Endothelial cell (in vitro differentiated cells): ENCODE data around the gene SLC22A12. TPM values are rescaled to one million over a fixed set of nuclear protein-coding genes. Genes with fewer than 3 reads are reported as not detected.

Experiments
- DNase-seq: peaks from one replicate; pipeline ENCODE4 v3.0.0; 2021; ENCODE audit warnings: low spot score
- H3K27ac Mint-ChIP-seq: one replicate; pipeline ENCODE4 v1.8.0; 2021; ENCODE audit warnings: mixed read lengths, inconsistent platforms; ENCODE audit not compliant: unreplicated experiment
- H3K27me3 Mint-ChIP-seq: one replicate; pipeline ENCODE4 v1.8.0; 2021; ENCODE audit warnings: mild to moderate bottlenecking, moderate library complexity, mixed read lengths, inconsistent platforms; ENCODE audit not compliant: unreplicated experiment
- H3K36me3 Mint-ChIP-seq: one replicate; pipeline ENCODE4 v1.8.0; 2021; ENCODE audit warnings: mild to moderate bottlenecking, low read depth, mixed read lengths, inconsistent platforms; ENCODE audit not compliant: unreplicated experiment
- H3K4me1 Mint-ChIP-seq: one replicate; pipeline ENCODE4 v1.8.0; 2021; ENCODE audit warnings: mild to moderate bottlenecking, mixed read lengths, inconsistent platforms; ENCODE audit not compliant: unreplicated experiment
- H3K4me3 Mint-ChIP-seq: one replicate; pipeline ENCODE4 v1.8.0; 2021; ENCODE audit warnings: mild to moderate bottlenecking, mixed read lengths, inconsistent platforms; ENCODE audit not compliant: unreplicated experiment
- H3K9me3 Mint-ChIP-seq: one replicate; pipeline ENCODE4 v1.8.0; 2021; ENCODE audit warnings: mixed read lengths, inconsistent platforms; ENCODE audit not compliant: unreplicated experiment
- total RNA-seq: library from RNA; stranded (reverse); fragmentation: NEBNext Ultra II Directional; extraction: Animal tissue kit (Norgen Biotek cat#: 25700); gene quantifications from one replicate; pipeline ENCODE4 v1.2.1, GENCODE V29; 2021; ENCODE audit not compliant: unreplicated experiment
- TF ChIP-seq, protein P1 (sequence below): fragments of 200-600 bp; sonication (generic); IDR thresholded peaks from one replicate; pipeline ENCODE4 v1.5.0; 2021; ENCODE audit warnings: antibody characterized with exemption; ENCODE audit not compliant: unreplicated experiment

SLC22A12 gene
- total RNA-seq, 1 donor from 2014 or later: not detected

DNA sequence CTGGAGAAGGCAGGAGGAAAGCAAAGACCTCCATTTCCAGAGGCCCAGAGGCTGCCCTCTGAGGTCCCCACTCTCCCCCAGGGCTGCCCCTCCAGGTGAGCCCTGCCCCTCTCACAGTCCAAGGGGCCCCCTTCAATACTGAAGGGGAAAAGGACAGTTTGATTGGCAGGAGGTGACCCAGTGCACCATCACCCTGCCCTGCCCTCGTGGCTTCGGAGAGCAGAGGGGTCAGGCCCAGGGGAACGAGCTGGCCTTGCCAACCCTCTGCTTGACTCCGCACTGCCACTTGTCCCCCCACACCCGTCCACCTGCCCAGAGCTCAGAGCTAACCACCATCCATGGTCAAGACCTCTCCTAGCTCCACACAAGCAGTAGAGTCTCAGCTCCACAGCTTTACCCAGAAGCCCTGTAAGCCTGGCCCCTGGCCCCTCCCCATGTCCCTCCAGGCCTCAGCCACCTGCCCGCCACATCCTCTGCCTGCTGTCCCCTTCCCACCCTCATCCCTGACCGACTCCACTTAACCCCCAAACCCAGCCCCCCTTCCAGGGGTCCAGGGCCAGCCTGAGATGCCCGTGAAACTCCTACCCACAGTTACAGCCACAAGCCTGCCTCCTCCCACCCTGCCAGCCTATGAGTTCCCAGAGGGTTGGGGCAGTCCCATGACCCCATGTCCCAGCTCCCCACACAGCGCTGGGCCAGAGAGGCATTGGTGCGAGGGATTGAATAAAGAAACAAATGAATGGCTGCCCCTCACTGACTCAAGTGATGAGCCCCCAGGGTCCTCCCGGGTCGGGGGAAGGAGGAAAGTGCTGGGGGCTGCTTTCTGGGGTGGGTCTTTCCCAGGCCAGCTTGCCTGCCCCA is 10.8 kb downstream of the SLC22A12 start:
- no peaks in the 10 kb centered on the region for H3K9me3 Mint-ChIP-seq
- H3K27me3 Mint-ChIP-seq: peaks cover 4% of the 10 kb centered on the region
- peaks cover 5% of the 10 kb centered on the region for H3K36me3 Mint-ChIP-seq
- TF ChIP-seq, protein P1, sequence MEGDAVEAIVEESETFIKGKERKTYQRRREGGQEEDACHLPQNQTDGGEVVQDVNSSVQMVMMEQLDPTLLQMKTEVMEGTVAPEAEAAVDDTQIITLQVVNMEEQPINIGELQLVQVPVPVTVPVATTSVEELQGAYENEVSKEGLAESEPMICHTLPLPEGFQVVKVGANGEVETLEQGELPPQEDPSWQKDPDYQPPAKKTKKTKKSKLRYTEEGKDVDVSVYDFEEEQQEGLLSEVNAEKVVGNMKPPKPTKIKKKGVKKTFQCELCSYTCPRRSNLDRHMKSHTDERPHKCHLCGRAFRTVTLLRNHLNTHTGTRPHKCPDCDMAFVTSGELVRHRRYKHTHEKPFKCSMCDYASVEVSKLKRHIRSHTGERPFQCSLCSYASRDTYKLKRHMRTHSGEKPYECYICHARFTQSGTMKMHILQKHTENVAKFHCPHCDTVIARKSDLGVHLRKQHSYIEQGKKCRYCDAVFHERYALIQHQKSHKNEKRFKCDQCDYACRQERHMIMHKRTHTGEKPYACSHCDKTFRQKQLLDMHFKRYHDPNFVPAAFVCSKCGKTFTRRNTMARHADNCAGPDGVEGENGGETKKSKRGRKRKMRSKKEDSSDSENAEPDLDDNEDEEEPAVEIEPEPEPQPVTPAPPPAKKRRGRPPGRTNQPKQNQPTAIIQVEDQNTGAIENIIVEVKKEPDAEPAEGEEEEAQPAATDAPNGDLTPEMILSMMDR: no peak
- DNase-seq: no peak
- H3K27ac Mint-ChIP-seq: no peak overlapping the region
- no peaks in the 10 kb centered on the region for H3K4me1 Mint-ChIP-seq
- no peak overlapping the region for H3K4me3 Mint-ChIP-seq

DNA sequence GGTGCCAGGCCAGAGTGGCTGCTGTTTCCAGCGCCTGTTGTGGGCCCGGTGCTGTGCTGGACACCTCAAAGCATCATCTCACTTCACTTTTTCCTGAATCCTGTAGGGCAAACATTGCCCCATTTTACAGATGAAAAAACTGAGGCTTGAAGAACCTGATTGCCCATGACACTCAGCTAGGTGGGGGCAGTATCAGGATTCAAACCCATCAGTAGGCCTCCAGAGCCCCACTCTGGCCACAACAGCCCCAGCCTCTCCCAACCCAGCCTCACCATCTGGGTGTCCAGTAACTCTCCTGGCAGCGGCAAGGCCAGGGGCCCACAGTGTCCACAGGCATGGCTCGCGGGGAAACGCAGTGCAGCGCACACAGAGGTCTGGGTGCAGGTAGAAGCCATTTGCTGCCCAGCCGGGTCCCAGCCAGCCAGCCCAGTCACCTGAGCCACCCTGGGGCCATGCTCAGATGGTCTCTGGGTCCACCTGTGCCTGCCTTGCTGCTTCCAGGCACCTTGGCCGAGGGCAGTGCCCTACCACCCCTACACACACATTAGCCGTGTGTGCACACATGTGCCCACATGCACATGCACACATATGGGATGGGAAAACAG is 11.5 kb downstream of the SLC22A12 start:
- Mint-ChIP-seq H3K27me3 (no peaks in the 10 kb centered on the region), H3K4me3 (peak overlapping the region; percentile 15), H3K4me1 (no peaks in the 10 kb centered on the region), H3K27ac (no peak overlapping the region), H3K36me3 (no peaks in the 10 kb centered on the region), H3K9me3 (no peaks in the 10 kb centered on the region)
- TF ChIP-seq, protein P1: no peak
- DNase-seq: no peak

DNA sequence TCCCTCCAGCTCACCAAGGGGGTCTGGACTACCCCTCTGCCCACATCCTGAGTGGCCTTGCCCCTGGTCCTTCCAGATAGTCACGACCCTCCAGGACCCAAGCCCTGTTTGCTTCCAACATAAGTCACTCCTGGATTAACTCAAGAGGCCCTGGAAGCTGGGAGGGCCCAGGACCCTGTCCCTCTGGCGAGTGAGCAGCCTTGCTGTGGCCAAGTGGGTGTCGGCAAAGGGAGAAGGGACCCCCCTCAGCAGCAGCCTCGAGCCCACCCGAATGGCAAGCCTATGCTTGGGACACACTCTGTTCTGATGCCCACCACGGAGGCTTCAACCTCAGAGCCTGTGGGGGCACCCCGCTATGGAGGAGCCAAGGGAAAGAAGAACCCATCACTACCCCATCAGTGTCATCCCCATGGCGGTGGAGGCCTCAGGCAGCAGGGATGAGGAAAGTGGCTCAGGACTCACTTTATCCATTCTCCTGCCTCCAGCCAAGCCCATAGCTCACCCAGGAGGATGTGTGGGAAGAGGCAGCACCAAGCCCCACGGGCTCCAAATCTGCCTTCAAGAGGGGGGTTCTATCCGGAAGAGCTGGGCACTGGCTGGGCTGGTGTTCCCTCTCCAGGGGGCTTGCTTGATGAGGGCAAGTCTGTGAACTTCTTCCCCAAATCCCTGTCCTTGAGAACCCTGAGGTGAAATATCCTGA is 12.5 kb downstream of the SLC22A12 start:
- Mint-ChIP-seq H3K27me3 (peaks cover 2% of the 10 kb centered on the region), H3K9me3 (no peaks in the 10 kb centered on the region), H3K36me3 (no peaks in the 10 kb centered on the region), H3K4me1 (no peaks in the 10 kb centered on the region), H3K4me3 (no peak overlapping the region), H3K27ac (no peak overlapping the region)
- TF ChIP-seq, protein P1: no peak
- DNase-seq: no peak

DNA sequence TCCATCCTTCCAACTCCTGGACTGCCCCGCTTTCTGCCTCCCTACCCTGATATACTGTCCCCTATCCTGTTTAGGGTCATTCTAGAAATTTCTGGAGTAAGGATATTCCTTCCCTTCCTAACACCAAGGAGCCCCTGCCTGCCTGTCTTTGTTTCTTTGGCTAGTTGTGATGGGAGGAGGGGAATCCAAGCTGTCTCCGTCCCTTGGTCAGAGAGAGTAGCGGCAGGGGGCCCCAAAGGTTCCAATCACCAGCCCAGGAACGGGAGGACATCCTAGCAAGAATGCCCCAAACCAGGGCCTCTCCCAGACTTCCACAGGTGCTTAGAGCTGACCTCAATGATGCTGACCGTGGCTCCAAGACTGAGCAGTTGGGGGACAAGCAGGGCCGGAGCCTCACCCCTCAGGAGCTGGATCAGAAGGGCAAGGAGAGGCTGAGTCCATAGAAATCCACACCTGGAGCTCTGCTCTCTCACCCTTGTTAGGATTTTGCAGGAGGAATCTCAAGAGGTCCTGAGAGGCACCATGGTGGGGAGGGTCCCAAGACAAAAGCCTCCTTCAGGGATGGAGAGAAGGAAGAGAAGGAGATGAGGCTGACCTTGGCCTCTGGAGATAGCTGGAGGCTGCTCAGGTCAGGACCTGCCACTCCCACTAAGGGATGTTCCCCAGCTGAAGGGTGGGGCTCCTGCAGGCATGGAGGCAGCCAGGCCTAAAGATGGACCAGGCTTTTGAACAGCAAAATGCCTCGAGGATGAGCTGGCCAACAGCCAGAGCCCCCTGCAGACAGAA is 13.6 kb downstream of the SLC22A12 start:
- H3K4me3 Mint-ChIP-seq: no peak overlapping the region
- DNase-seq: no peak
- no peaks in the 10 kb centered on the region for H3K9me3 Mint-ChIP-seq
- no peak overlapping the region for H3K27ac Mint-ChIP-seq
- H3K4me1 Mint-ChIP-seq: no peaks in the 10 kb centered on the region
- TF ChIP-seq, protein P1: no peak
- H3K27me3 Mint-ChIP-seq: peaks cover 4% of the 10 kb centered on the region
- H3K36me3 Mint-ChIP-seq: no peaks in the 10 kb centered on the region
